ENCODE data around the gene PNCK. TPM values are rescaled to one million over a fixed set of nuclear protein-coding genes. Genes with fewer than 3 reads are reported as not detected.
A peak's percentile ranks its signal among the peaks of the same experiment; 100 is the strongest.

The PNCK gene
- total RNA-seq, 2 donors from 2014 or later, result not detected

DNA sequence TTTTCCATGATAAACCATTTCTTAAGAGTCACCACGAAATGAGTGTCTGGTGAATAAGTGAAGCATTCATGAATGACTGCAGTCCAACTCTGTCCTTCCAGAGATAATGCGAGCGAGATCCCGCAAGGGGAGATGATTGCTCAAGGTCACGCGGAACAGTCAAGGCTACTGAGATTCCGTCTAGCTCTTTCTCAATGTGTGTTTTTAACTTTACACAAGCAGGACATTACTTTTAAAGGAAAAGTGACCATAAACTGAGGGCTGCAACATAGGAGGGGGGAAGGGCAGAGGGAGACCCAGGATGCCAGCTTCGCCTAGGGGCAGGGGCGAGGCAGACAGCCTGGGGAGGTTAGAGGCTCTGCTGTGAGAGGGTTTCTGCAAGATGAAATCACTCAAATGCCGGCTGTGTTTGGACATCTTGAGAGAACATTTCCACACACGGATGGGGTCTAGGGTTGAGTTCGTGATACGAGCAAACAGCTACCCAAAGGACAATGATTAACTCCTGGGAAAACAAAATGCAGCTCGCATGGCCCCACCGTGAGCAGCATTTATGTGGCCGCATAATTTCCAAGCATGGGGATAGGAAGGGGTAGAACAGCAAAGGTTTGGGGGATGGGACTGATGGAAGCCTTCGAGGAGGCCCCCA is 50.8 kb downstream of the PNCK start:
- H3K9me3 ChIP-seq, result no peaks in the 10 kb centered on the region
- H3K36me3 ChIP-seq (replicated peaks in 1 of 2; ENCODE audit: insufficient read depth in 1 of 2, low read depth in 2 of 2), result no peaks in the 10 kb centered on the region
- WGBS, 2 donors, result 12 to 16% methylated on average over 14 to 17 of the region's 17 CpGs
- H3K4me3 ChIP-seq, result no peak overlapping the region
- H3K27ac ChIP-seq, result no peak overlapping the region
- intact Hi-C loops (cut with DNase I), result no loop called here
- TF ChIP-seq POLR2A (IDR thresholded peaks at IDR 0.05) (no peak), CTCF (IDR thresholded peaks at IDR 0.05) (no peak)
- peak in 1 of 4 donors; percentile 1 for DNase-seq
- H3K4me1 ChIP-seq, result no peaks in the 10 kb centered on the region
- no peak for ATAC-seq
- no peaks in the 10 kb centered on the region for H3K27me3 ChIP-seq

DNA sequence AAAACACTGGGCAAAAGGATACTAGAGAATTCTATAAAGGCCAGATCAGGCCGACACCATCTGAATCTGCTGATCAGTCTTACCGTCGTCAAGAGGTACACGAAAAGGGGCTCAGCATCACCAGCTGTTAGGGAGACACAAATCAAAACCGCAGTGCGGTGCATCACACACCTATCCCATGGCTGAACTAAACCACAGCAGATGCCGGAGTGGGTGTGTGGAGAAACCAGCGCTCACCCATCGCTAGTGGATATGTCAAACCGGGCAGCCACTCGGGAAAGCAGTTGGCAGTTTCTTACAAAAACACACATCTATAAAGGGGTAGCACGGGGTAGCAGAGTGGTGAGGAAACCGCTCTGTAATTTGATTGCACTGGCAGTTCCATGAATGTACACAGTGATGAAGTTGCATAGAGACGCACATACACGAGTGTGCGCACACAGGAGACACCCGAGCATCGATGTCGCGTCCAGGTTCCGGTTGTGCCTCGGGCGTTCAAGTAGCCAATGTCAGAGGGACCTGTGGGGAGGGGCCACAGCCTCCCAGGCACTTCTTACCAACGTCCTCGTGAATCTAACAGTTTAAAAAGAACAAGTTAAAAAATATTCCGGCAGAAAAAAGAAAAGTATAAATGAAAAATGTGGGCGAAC is 51.5 kb downstream of the PNCK start:
- no peak for DNase-seq

GRCh38 chrX:153620576-153620975 is 53.0 kb downstream of the PNCK start:
- Histone ChIP-seq H3K4me3 (no peak overlapping the region), H3K27me3 (no peaks in the 10 kb centered on the region), H3K4me1 (no peaks in the 10 kb centered on the region), H3K36me3 (replicated peaks in 1 of 2; ENCODE audit: insufficient read depth in 1 of 2, low read depth in 2 of 2) (no peaks in the 10 kb centered on the region), H3K27ac (no peak overlapping the region), H3K9me3 (no peaks in the 10 kb centered on the region)
- DNase-seq (no peak), ATAC-seq (no peak)
- TF ChIP-seq POLR2A (IDR thresholded peaks at IDR 0.05) (no peak), CTCF (IDR thresholded peaks at IDR 0.05) (no peak)
- 60 to 67% methylated on average over 5 of the region's 5 CpGs for WGBS, 2 donors
- intact Hi-C loops (cut with DNase I), result no loop called here

More for the DNA sequence above, 51.5 kb downstream of the PNCK start:
- TF ChIP-seq CTCF (IDR thresholded peaks at IDR 0.05) (no peak), POLR2A (IDR thresholded peaks at IDR 0.05) (no peak)
- Histone ChIP-seq H3K27me3 (no peaks in the 10 kb centered on the region), H3K27ac (no peak overlapping the region), H3K4me1 (no peaks in the 10 kb centered on the region), H3K4me3 (no peak overlapping the region), H3K9me3 (no peaks in the 10 kb centered on the region), H3K36me3 (replicated peaks in 1 of 2; ENCODE audit: insufficient read depth in 1 of 2, low read depth in 2 of 2) (no peaks in the 10 kb centered on the region)
- 76 to 82% methylated on average over 25 to 27 of the region's 27 CpGs for WGBS, 2 donors
- ATAC-seq, result no peak
- intact Hi-C loops (cut with DNase I), result no loop called here

Small RNA genes lying within 50 kb of the gene (small RNA-seq; reads per million reads assigned to genes)
- not detected for gene RN7SL687P

Other genes with a start within 250 kb of the PNCK start
- gene TREX2, start 227.8 kb downstream of the PNCK start, total RNA-seq, result 1 to 10 TPM; 1.0 to 1.6 TPM
- 10 to 100 TPM in 1 of 2 donors, 1 to 10 TPM in 1; 3.1 to 38.2 TPM for gene HAUS7, start 203.2 kb downstream of the PNCK start, total RNA-seq
- 10 to 100 TPM; 30.7 to 34.0 TPM for gene BGN, start 178.8 kb downstream of the PNCK start, total RNA-seq
- not detected for gene ATP2B3, start 156.2 kb downstream of the PNCK start, total RNA-seq
- gene CCNQ, start 74.7 kb downstream of the PNCK start, total RNA-seq, result 10 to 100 TPM in 1 of 2 donors, 1 to 10 TPM in 1; 8.6 to 23.9 TPM
- not detected for gene DUSP9, start 26.6 kb downstream of the PNCK start, total RNA-seq
- gene SLC6A8, start 14.1 kb upstream of the PNCK start, total RNA-seq, result 10 to 100 TPM; 11.7 to 18.5 TPM
- gene BCAP31, start 50.6 kb upstream of the PNCK start, total RNA-seq, result 10 to 100 TPM; 64.6 TPM
- 10 to 100 TPM; 11.2 to 31.6 TPM for gene ABCD1, start 51.0 kb upstream of the PNCK start, total RNA-seq
- 10 to 100 TPM in 1 of 2 donors, 1 to 10 TPM in 1; 4.2 to 13.2 TPM for gene PLXNB3, start 90.4 kb upstream of the PNCK start, total RNA-seq
- not detected for gene SRPK3, start 107.2 kb upstream of the PNCK start, total RNA-seq
- gene IDH3G, start 120.6 kb upstream of the PNCK start, total RNA-seq, result 10 to 100 TPM; 25.2 to 27.7 TPM
- gene SSR4, start 120.9 kb upstream of the PNCK start, total RNA-seq, result 100 to 1,000 TPM; 115 to 238 TPM
- gene PDZD4, start 156.7 kb upstream of the PNCK start, total RNA-seq, result 1 to 10 TPM; 1.6 to 2.6 TPM
- gene L1CAM, start 212.4 kb upstream of the PNCK start, total RNA-seq, result 1 to 10 TPM; 1.8 to 7.9 TPM
- gene AVPR2, start 230.9 kb upstream of the PNCK start, total RNA-seq, result under 1 TPM; 0.66 to 0.78 TPM

All from body of pancreas (tissue), 4 donors.